DOHH2 (cell line): ENCODE results near the gene FAM24A.

Experiments used
- H3F3A ChIP-seq: fragments of 200-600 bp; sonication (generic), shearing (Covaris generic); 2 replicates; pipeline ENCODE4 v1.6.0; 2016; ENCODE audit warnings: antibody characterized with exemption, mild to moderate bottlenecking; ENCODE audit not compliant: control insufficient read depth, insufficient read depth
- H3K27ac ChIP-seq: fragments of 200-600 bp; sonication (generic); 2 replicates; pipeline ENCODE4 v1.5.1; 2014; ENCODE audit warnings: low read depth, mild to moderate bottlenecking, low read length, moderate library complexity
- H3K27me3 ChIP-seq: fragments of 200-600 bp; sonication (generic); 2 replicates; pipeline ENCODE4 v1.6.1; 2014; ENCODE audit warnings: mild to moderate bottlenecking, low read length, mixed read lengths; ENCODE audit not compliant: control insufficient read depth
- H3K36me3 ChIP-seq: fragments of 200-600 bp; sonication (generic); 2 replicates; pipeline ENCODE4 v1.6.1; 2014; ENCODE audit warnings: mild to moderate bottlenecking, low read length, moderate library complexity, mixed read lengths; ENCODE audit not compliant: control insufficient read depth
- H3K4me1 ChIP-seq: fragments of 200-600 bp; sonication (generic); 2 replicates; pipeline ENCODE4 v1.6.1; 2014; ENCODE audit warnings: mild to moderate bottlenecking, low read length, mixed read lengths; ENCODE audit not compliant: control insufficient read depth
- H3K4me2 ChIP-seq: fragments of 200-600 bp; sonication (generic); 2 replicates; pipeline ENCODE4 v1.6.0; 2014; ENCODE audit warnings: mild to moderate bottlenecking, low read length, moderate library complexity
- H3K4me3 ChIP-seq: fragments of 200-600 bp; sonication (generic); 2 replicates; pipeline ENCODE4 v1.5.1; 2014; ENCODE audit warnings: mild to moderate bottlenecking, low read length, mixed read lengths
- H3K79me2 ChIP-seq: fragments of 200-600 bp; sonication (generic); 2 replicates; pipeline ENCODE4 v1.6.1; 2014; ENCODE audit warnings: mild to moderate bottlenecking, low read length, mixed read lengths; ENCODE audit not compliant: control insufficient read depth
- H3K9me2 ChIP-seq: fragments of 200-600 bp; sonication (generic); replicated peaks from 2 replicates; pipeline ENCODE4 v1.6.1; 2014; ENCODE audit warnings: mild to moderate bottlenecking, low read length, mixed read lengths; ENCODE audit not compliant: control insufficient read depth
- H3K9me3 ChIP-seq: fragments of 200-600 bp; sonication (generic); 2 replicates; pipeline ENCODE4 v1.6.1; 2014; ENCODE audit warnings: antibody characterized with exemption, low read length, mixed read lengths; ENCODE audit not compliant: control insufficient read depth, insufficient read depth
- H4K20me1 ChIP-seq: fragments of 200-600 bp; sonication (generic); 2 replicates; pipeline ENCODE4 v1.6.0; 2014; ENCODE audit warnings: low read depth, mild to moderate bottlenecking, antibody characterized with exemption, low read length, moderate library complexity; ENCODE audit not compliant: control insufficient read depth, insufficient read depth
- EZH2phosphoT487 ChIP-seq: fragments of 200-600 bp; sonication (generic); IDR thresholded peaks from 2 replicates; pipeline ENCODE4 v1.6.1; 2017; ENCODE audit warnings: borderline replicate concordance, mild to moderate bottlenecking, antibody characterized with exemption, low read length, moderate library complexity, mixed read lengths
- TF ChIP-seq, protein P1 (sequence below): fragments of 200-600 bp; sonication (generic); IDR thresholded peaks from one replicate; pipeline ENCODE4 v1.5.1; 2014; ENCODE audit warnings: antibody characterized with exemption, mild to moderate bottlenecking, low read depth, low read length; ENCODE audit not compliant: poor library complexity, severe bottlenecking

Gene FAM24A

DNA sequence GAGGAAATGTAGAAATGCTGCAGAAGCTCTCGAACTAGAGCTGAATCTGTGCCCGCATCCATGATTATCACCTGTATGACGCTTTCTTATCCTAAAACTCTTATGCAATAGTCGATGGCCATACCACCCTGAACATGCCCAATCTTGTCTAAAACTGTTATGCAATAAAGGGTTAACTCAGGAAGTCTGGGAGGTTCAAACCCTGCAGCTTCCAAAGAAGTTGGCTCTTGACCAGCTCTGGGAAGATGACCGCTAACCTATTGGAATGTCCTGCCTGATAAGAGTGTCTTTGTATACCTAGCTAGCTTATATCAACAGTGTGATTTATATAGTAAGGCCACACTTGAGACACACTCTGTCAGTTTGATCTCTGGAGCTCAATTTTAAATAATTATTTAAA is 47.1 kb downstream of the FAM24A start:
- H3K4me2 ChIP-seq = no peak overlapping the region
- H3K36me3 ChIP-seq = no peaks in the 10 kb centered on the region
- peaks cover 17% of the 10 kb centered on the region for H3K4me1 ChIP-seq
- H3K27ac ChIP-seq = no peak overlapping the region
- H3K79me2 ChIP-seq = peaks cover 12% of the 10 kb centered on the region
- H3K27me3 ChIP-seq = peaks cover 7% of the 10 kb centered on the region; the same call in 1 of the 2 replicates
- no peaks in the 10 kb centered on the region for H4K20me1 ChIP-seq
- peaks cover 6% of the 10 kb centered on the region for H3K9me3 ChIP-seq
- no peak overlapping the region for H3K4me3 ChIP-seq
- H3F3A ChIP-seq = no peaks in the 10 kb centered on the region
- H3K9me2 ChIP-seq = no peaks in the 10 kb centered on the region
- TF ChIP-seq, protein P1, sequence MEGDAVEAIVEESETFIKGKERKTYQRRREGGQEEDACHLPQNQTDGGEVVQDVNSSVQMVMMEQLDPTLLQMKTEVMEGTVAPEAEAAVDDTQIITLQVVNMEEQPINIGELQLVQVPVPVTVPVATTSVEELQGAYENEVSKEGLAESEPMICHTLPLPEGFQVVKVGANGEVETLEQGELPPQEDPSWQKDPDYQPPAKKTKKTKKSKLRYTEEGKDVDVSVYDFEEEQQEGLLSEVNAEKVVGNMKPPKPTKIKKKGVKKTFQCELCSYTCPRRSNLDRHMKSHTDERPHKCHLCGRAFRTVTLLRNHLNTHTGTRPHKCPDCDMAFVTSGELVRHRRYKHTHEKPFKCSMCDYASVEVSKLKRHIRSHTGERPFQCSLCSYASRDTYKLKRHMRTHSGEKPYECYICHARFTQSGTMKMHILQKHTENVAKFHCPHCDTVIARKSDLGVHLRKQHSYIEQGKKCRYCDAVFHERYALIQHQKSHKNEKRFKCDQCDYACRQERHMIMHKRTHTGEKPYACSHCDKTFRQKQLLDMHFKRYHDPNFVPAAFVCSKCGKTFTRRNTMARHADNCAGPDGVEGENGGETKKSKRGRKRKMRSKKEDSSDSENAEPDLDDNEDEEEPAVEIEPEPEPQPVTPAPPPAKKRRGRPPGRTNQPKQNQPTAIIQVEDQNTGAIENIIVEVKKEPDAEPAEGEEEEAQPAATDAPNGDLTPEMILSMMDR = no peak
- TF ChIP-seq EZH2phosphoT487 = no peak

DNA sequence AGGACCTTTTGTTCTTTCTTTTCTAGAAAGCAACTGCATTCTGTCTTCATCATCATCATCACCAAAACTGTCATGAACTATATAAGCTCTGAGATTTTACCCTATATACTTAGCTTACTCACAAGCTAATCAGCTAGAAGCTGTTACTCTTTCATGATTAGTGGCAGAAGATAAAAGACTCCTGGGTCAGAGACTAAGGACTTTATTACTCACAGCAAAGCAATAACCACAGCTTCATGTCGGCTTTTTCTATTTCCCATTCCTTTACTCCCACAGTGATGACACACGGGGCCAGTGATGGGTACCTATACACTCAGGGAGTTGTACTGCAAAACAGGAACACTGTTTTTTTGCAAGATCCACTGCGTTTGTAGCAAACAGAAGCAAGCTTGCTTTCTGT is 52.0 kb downstream of the FAM24A start:
- no peaks in the 10 kb centered on the region for H3K27me3 ChIP-seq
- no peaks in the 10 kb centered on the region for H3K79me2 ChIP-seq
- no peaks in the 10 kb centered on the region for H3F3A ChIP-seq
- H3K4me3 ChIP-seq = no peak overlapping the region
- no peaks in the 10 kb centered on the region for H3K9me2 ChIP-seq
- H4K20me1 ChIP-seq = no peaks in the 10 kb centered on the region
- H3K27ac ChIP-seq = no peak overlapping the region
- H3K4me2 ChIP-seq = no peak overlapping the region
- no peaks in the 10 kb centered on the region for H3K36me3 ChIP-seq
- no peaks in the 10 kb centered on the region for H3K4me1 ChIP-seq
- TF ChIP-seq EZH2phosphoT487 = no peak
- TF ChIP-seq, protein P1 = no peak
- H3K9me3 ChIP-seq = no peaks in the 10 kb centered on the region
